NCI-H1694 treated with DMSO at 0.1 percent for 48 hours (cell line): ENCODE measurements around the gene LAMC1.

ENCODE experiments used
- DNase-seq: peaks from one replicate; lab custom pipeline; 2025; lab: John Stamatoyannopoulos, UW

LAMC1 gene

DNA sequence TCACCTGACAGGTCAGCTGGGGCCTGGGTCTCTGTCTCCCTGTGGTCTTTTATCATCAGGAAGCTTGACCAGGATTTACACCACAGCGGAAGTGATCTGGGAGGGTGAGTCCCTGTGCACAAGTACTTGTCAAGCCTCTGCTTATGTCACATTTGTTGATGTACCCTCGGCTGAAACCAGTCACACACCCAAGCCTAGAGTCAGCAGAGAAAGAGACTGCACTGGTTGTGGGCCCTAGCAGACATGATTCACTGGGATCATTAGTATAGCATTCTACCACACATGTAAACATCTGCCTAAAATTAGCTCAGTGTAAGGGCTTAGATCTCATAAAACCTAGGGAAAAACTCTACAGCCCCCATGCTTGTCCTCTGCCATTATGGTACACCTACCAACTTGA is 83.5 kb downstream of the LAMC1 start:
- no peak for DNase-seq

DNA sequence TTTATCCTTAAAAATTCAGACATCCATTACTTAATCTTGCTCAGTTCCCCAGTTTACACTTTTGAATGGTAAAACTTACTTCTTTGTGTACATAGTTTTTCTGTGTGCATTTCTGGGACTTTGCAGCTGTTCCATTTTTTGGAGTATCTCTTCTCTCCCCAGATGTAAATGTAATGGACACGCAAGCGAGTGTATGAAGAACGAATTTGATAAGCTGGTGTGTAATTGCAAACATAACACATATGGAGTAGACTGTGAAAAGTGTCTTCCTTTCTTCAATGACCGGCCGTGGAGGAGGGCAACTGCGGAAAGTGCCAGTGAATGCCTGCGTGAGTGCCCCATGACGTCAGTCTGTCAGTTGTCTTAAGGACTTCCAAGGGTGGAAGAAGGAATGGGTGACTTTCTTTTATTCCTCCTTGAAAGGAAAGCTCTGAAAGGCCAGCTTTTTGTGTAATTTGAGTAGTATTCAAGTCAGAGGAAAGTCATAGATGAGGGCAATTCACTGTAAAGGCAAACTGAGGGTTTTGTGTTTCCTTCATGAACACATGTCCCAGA is 87.2 kb downstream of the LAMC1 start:
- no peak for DNase-seq

DNA sequence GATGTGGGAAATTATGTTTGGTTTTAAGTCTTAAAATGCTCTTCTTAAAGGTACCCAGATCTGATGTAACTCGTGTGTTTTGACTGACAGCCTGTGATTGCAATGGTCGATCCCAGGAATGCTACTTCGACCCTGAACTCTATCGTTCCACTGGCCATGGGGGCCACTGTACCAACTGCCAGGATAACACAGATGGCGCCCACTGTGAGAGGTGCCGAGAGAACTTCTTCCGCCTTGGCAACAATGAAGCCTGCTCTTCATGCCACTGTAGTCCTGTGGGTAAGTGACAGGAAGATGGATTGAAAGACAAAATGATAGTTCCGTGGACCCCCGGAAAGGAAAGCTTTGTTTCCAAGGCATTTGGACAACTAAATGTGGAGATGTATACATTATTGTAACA is 91.2 kb downstream of the LAMC1 start:
- DNase-seq, result no peak

DNA sequence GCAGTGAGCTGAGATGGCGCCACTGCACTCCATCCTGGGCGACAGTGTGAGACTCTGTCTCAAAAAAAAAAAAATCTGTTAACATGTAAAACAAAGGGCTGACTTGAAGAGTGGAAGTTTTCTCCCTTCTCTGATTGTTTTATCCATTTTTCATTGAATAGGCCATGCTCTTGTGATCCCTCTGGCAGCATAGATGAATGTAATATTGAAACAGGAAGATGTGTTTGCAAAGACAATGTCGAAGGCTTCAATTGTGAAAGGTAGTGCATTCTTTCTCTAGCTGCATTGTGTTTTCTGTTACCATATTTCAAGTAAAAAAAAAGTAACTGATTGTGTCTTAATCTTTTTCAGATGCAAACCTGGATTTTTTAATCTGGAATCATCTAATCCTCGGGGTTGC is 93.2 kb downstream of the LAMC1 start:
- no peak for DNase-seq

DNA sequence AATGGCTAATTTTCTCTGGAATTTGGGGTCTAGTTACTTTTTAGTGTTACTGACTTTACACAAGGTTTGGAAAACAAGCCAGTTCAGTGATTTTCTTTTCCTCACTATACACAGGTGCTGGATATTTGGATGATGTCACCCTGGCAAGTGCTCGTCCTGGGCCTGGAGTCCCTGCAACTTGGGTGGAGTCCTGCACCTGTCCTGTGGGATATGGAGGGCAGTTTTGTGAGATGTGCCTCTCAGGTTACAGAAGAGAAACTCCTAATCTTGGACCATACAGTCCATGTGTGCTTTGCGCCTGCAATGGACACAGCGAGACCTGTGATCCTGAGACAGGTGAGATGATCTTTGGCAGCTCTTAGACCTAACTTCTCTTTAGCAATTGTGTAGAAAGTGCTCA is 98.4 kb downstream of the LAMC1 start:
- DNase-seq, result no peak

DNA sequence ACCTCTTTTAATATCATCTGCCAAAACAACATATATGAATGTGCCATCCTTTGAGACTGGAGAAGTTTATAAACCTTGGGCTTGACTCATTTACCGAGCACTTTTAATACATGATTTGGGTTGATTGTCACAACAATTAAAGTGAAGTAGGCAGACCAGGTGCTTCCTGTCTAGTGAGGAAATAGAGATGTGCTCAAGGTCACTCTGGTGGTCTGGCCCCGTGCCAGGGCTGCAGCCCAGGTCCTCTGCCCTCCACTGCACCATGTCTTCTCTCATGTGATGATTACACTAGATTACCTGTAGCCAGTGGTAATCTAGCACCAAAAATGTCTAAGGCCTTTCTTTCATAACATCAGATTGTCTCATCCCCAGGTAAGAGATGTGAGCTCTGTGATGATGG is 101.0 kb downstream of the LAMC1 start:
- DNase-seq, result no peak

DNA sequence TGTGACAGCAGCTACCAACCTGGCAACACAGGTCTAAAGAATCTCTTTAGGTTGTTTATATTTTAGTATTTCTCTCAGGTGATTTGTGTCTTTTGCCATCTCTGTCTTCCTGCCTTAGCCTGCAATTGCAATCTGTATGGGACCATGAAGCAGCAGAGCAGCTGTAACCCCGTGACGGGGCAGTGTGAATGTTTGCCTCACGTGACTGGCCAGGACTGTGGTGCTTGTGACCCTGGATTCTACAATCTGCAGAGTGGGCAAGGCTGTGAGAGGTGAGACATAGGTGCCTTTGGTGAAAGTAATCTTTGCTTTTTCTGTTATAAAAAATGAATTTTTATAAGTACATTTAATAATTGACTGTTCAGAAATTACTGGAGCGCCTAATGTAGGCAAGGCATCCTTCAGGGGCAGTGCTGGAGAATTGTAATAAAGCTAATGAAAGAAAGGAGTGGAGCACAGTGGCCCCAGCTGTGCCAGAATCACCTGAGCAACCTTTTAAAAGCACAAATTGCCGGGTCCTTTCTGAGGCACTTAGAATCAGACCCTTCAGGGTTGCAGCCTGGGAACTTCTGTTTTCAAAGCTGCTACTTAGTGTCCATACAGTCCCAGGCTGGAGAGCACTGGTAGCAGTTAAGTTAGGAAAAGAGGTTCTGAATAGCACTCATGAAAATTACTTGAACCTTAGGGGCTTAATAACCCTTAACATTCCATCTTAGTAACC is 102.2 kb downstream of the LAMC1 start:
- no peak for DNase-seq

DNA sequence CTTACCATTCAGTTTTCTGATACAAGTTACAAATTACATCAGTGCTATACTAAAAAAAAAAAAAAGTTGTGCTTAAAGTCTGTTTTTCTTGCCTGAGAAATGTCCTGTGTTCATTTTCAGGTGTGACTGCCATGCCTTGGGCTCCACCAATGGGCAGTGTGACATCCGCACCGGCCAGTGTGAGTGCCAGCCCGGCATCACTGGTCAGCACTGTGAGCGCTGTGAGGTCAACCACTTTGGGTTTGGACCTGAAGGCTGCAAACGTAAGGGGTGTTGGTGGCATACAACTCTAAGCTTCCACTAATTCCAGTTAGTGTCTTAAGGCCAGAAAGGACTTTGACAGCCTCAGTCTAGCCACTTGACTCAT is 102.8 kb downstream of the LAMC1 start:
- no peak for DNase-seq

DNA sequence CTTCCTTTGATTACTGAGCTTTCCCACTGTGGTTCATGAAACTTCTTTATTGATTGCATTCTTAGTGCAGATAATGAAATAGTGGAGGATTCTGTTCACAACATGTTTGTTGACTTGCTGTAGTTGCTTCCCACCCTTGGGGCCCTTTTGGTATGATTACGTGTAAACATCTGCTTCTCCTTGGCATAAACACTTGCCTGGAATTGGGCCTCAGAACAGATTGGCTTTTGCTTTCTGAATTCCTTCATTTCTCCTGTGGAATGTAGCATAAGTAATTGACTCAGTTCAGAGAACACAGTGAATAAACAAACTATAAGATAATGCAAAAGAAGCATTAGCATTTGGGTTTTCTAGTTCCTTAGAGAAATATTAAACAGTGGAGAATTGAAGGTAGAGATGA is 103.3 kb downstream of the LAMC1 start:
- no peak for DNase-seq

DNA sequence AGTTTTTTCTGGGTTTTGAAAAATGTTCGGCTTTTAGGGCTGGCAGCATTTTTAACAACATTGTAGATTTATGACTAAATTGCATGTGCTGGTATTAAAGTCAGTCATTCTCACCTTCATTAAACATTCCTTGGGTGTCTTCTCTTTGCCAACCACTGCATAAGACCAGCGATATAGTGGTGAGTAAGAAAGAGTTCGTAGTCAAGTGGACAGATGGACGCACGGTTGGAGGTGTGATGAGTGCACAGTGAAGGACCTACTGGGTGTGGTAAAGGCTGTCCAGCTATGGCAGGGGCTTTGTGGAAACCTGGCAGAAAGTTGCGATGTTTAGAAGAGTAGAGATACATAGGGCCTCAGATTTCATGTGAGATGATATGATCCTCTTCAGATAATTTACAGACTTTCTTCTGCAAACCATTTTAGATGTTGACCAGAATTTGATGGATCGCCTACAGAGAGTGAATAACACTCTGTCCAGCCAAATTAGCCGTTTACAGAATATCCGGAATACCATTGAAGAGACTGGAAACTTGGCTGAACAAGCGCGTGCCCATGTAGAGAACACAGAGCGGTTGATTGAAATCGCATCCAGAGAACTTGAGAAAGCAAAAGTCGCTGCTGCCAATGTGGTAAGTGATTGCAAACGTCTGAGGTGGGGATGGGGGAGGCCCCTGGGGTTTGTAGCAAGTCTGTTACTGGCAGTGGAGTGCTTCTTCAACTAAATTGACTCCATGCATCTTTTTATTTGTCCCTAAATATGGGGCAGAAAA is 106.9 kb downstream of the LAMC1 start:
- DNase-seq, result no peak

DNA sequence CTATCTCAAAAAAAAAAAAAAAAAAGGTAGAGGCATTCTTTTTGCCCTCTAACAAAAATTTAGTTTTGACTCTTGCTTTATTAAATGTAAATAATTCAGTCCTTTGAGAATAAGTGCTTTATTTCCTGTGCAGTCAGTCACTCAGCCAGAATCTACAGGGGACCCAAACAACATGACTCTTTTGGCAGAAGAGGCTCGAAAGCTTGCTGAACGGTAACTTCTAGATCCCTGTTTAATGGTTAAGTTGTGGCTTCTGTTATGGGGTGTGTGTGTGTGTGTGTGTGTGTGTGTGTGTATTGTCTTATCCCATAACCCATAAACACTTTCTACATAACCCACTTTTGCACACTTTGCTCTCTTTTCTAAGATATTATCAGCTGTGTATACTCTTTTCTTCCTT is 107.9 kb downstream of the LAMC1 start:
- DNase-seq, result no peak

DNA sequence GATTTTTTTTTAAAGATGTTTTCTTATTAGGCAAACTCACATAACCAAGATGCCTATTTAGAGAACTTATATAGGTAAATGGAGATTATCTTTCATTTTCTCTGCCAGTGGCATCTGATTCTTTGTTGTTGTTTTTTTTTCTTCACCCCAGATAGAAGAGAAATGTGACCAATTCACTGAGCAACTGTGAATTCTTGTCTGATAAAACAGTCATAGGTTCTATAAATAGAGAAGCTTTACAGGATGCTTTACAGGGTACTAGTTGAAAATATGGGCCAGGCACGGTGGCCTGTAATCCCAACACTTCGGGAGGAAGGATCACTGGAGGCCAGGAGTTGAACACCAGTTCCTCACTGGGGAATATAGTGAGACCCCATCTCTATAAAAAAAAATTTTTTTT is 112.1 kb downstream of the LAMC1 start:
- DNase-seq, result no peak

DNA sequence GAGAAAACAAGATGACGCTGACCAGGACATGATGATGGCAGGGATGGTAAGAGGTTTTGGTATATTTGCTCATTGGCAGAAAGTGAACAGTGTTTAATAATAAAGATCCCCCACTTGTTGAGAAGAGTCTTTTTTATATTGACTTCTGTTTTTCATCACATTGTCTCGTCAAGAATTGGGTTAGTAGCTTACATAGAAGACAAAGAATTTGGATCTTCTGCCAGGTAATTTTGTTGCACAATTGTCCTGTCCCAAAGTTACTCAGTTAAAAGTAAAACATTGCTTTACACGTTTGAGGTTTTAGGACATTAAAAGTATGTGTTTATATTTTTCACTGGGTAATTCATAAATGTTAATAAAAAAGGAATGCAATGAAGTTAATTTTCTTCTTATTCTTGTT is 114.6 kb downstream of the LAMC1 start:
- no peak for DNase-seq

DNA sequence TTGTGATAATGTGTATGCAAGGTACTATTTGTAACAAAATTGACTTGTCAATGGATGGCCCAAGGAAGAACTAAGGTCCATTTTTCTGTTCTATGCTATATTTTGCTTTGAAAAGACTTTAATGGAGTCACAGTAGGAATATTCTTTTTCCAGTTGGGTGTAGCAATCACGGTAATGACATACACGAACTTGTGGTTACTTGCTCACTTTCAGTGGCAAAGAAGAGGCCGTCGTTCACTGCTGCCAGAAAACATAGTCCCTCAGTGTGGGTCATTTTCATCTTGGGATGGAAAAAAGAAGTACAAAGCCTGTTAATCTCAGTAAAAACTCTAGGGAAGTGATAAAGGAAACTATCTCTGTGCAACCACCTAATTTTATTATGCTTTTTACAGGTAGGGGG is 115.1 kb downstream of the LAMC1 start:
- DNase-seq, result no peak

DNA sequence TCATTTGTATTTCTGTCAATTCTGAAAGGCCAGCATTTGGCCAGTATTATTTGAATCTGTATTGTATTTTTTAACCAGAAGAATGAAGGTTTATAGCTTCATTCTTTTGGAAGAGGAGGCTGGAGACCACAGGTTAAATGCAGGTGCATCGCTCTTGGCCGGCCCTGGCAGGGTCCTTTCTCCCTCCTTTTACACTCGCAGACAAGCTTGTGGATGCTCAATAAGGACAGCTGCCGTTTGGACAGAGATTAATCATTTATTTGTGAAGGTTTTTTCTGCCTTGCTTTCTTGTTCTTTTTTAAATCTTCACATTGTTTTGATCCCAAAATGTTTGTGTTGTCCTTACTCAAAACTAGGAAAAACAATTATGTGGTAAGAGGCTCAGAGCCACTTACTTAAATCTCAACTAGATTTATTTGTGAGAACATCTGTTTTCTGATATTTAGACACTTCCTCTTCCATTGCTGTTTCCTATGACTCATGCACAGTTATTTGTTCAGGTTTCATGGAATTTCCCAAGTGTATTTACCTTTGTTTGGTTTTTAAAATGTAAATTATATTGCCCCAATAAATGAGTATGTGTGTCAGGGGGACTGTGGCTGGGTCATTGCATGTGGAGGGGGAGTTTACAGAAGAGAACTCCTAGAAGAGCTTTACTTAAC is 116.2 kb downstream of the LAMC1 start:
- no peak for DNase-seq

DNA sequence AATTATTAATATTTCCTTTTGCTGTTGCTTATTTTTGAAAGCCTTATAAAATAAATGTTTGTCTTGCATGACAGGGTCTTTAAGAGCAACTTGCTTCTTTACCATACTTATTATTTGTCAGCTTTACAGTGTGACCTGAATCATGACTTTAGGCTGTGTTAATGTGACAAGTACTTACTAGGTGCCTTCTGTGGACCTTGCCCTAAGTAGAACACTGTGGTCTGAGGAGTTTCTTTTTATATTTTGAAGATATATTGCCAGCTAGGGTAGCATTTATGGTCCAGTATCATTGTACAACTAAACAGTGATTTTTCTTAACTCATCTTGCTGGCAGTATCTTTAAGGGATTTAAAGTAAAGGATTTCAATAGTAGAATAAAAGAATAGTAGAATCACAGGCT is 117.4 kb downstream of the LAMC1 start:
- no peak for DNase-seq

DNA sequence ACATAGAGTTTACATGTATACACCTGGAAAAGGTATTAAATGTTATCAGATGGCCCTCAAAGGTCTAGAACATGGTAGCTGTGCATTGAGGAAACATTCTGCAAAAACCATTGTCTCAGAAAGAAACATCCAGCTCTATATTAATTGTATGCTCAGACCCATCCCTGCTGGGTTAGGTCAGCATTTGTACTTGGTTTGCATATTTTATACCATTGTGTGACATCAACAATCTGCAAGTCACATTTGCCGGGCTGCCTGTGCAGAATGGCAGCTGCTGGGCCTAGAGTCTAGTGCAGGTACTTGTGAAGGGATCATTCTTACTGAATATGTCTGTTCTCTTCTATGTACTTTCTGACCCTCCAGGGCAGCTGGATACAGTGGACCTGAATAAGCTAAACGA is 119.0 kb downstream of the LAMC1 start:
- DNase-seq, result no peak

DNA sequence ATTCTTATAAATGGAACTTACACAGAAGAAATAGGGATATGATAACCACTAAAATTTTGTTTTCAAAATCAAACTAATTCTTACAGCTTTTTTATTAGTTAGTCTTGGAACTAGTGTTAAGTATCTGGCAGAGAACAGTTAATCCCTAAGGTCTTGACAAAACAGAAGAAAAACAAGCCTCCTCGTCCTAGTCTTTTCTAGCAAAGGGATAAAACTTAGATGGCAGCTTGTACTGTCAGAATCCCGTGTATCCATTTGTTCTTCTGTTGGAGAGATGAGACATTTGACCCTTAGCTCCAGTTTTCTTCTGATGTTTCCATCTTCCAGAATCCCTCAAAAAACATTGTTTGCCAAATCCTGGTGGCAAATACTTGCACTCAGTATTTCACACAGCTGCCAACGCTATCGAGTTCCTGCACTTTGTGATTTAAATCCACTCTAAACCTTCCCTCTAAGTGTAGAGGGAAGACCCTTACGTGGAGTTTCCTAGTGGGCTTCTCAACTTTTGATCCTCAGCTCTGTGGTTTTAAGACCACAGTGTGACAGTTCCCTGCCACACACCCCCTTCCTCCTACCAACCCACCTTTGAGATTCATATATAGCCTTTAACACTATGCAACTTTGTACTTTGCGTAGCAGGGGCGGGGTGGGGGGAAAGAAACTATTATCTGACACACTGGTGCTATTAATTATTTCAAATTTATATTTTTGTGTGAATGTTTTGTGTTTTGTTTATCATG is 120.5 kb downstream of the LAMC1 start:
- DNase-seq, result no peak

DNA sequence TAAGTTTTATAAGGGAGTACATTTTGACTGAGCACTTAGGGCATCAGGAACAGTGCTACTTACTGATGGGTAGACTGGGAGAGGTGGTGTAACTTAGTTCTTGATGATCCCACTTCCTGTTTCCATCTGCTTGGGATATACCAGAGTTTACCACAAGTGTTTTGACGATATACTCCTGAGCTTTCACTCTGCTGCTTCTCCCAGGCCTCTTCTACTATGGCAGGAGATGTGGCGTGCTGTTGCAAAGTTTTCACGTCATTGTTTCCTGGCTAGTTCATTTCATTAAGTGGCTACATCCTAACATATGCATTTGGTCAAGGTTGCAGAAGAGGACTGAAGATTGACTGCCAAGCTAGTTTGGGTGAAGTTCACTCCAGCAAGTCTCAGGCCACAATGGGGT is 121.5 kb downstream of the LAMC1 start:
- no peak for DNase-seq

DNA sequence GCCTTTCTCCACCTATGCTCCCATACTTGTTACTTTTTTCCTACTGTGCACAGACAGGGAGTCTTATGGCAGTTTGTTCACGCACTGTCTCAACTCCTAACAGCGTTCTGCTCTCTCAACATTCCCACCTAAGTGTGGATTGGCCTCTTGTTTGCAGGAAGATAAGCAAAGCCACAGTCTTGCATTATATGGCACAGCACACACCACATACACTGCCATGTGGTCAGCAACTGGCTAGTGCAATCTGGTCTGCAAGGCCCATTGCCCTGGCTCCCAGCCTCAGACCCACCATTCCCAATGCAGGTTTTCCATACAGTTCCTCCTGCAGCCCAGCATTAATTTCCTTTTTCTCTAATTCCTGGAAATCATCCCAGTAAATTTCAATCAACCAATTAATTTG is 124.5 kb downstream of the LAMC1 start:
- DNase-seq, result no peak

DNA sequence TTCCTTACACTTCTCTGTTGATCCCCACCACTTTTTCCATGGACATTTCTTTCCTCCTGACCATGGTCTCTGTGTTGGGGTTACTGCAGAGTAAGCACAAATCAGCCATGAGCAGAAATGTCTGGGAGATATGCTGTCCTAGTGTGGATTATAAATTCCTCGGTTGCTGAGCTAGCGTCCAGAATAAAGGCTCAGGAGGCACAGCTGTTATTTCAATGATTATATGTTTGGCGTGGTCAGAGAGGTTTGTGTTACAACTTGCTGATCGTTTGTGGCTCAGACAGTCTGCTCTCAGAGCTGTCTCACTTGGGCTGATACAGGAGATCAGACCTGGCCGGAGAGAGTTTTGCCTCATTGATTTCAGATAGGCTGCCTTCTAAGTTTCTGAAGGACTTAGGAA is 125.4 kb downstream of the LAMC1 start:
- DNase-seq, result no peak

DNA sequence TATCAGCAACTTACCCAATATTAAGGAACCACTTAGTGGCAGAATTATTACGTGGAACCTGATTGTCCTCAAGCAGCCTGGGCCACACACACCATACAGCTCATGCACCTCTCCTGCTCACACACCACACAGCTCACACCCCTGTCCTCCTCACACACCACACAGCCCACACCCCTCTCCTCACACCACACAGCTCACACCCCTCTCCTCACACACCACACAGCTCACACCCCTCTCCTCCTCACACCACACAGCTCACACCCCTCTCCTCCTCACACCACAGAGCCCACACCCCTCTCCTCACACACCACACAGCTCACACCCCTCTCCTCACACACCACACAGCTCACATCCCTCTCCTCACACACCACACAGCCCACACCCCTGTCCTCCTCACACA is 126.1 kb downstream of the LAMC1 start:
- no peak for DNase-seq
